Fibroblast of pulmonary artery (primary cell): Measurements from ENCODE around the gene PANK1.
A peak's percentile ranks its signal among the peaks of the same experiment; 100 is the strongest.

Experiments used
- DNase-seq: peaks from one replicate; pipeline ENCODE4 v3.0.0-alpha.2; 2010; ENCODE audit warnings: low read depth
- H3K4me3 ChIP-seq: replicated peaks from 2 replicates; pipeline ENCODE4 v1.5.1; 2011; ENCODE audit warnings: low read depth, mild to moderate bottlenecking, control low read depth, low read length, moderate library complexity
- TF ChIP-seq, protein P1 (sequence below): IDR thresholded peaks from 2 replicates; pipeline ENCODE4 v1.5.1; 2011; ENCODE audit warnings: mild to moderate bottlenecking, control low read depth, low read length, inconsistent platforms; ENCODE audit errors: missing control alignments

The PANK1 gene

DNA sequence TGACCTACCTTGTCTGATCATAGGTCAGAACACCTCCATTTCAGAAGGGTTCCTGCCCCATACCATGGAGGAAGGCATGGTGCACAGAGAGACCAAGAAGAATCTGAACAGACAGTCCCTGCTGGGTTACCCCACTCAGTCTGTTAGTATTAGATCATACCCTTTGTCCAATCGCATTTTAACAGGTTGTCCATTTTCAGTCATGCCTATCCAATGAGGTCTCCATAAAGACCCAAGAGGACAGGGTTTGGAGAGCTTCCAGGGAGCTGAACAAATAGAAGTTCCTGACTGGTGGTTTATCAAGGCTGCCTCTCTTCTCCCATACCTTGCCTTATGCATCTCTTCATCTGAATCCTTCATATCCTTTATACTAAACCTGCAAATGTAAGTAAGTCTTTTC, 88.4 kb downstream of the PANK1 start:
- TF ChIP-seq, protein P1, sequence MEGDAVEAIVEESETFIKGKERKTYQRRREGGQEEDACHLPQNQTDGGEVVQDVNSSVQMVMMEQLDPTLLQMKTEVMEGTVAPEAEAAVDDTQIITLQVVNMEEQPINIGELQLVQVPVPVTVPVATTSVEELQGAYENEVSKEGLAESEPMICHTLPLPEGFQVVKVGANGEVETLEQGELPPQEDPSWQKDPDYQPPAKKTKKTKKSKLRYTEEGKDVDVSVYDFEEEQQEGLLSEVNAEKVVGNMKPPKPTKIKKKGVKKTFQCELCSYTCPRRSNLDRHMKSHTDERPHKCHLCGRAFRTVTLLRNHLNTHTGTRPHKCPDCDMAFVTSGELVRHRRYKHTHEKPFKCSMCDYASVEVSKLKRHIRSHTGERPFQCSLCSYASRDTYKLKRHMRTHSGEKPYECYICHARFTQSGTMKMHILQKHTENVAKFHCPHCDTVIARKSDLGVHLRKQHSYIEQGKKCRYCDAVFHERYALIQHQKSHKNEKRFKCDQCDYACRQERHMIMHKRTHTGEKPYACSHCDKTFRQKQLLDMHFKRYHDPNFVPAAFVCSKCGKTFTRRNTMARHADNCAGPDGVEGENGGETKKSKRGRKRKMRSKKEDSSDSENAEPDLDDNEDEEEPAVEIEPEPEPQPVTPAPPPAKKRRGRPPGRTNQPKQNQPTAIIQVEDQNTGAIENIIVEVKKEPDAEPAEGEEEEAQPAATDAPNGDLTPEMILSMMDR: no peak
- peak; percentile 37 for DNase-seq
- no peak overlapping the region for H3K4me3 ChIP-seq

DNA sequence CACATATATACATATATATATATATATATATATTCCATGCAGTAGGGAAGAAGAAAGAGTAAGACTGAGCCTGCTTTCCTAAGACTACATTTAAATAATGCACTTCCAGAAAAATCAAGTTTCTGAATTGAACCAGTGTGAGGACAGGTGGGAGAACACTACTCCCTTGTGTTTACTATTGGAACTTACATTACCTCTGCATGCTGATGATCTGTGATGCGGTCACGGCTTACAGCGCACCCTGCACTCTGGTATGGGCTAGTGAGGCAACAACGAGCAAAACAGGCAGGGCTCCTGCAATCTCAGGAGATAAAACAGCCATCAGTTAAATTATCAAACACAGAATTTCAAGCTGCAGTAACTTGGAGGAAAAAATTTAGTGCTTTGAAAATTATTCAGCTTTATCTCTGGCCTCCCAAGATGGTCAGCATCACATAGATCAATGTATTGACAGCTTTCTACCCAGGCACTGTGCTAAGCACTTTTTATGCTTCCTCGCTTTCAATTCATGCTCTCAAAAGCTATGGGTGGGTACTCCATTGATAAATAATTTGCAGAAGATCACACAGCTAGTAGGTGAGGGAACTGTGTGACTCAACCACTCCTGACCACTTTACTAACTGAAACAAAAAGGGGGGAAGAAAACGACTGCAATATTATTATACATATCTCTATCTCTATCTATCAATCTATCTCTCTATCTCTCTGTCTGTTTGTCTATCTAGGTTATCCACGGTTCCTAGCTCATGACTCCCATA, 89.2 kb downstream of the PANK1 start:
- no peak overlapping the region for H3K4me3 ChIP-seq
- TF ChIP-seq, protein P1: peak; percentile 27
- DNase-seq: peak; percentile 47

DNA sequence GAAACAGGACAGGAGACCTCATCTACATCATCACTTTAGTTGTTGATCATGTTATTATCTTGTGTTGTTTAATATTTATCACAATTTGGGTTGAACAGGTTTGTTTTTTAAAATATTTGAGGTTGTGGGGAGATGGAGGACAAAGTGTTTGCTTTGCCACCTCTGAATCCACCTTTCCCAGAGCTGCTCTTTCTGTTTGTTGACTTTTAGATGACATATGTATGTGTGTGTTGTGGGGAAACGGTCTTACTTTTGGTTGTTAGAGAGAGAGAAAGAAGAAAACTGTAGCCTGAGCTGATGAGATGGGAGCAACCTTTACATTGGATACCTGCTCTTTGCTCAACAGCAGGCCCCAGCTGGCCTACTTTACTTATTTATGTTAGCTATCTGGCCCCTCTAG, 90.6 kb downstream of the PANK1 start:
- H3K4me3 ChIP-seq: no peak overlapping the region
- no peak for DNase-seq
- TF ChIP-seq, protein P1: no peak

GRCh38 chr10:89553064-89553734, 91.8 kb downstream of the PANK1 start:
- peak; percentile 95 for DNase-seq
- TF ChIP-seq, protein P1: no peak
- no peak overlapping the region for H3K4me3 ChIP-seq

DNA sequence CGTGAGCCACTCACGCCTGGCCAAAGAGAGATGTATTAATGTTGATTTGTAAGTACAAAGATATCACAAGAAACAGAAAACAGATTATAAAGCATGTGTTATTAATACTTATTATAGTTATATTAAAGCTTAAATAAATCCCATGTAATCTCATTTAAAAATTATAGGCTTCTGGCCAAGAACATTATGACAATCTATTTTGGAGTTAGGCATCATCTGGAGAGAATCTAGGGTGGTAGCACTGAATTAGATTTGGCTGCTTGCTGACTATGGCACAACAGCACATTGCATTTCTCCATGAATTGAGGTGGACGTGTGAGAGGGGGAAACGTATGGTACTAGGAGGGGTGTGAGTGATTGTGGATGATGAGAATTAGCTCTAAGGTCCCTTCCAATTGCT, 92.8 kb downstream of the PANK1 start:
- DNase-seq: no peak
- TF ChIP-seq, protein P1: no peak
- H3K4me3 ChIP-seq: no peak overlapping the region

DNA sequence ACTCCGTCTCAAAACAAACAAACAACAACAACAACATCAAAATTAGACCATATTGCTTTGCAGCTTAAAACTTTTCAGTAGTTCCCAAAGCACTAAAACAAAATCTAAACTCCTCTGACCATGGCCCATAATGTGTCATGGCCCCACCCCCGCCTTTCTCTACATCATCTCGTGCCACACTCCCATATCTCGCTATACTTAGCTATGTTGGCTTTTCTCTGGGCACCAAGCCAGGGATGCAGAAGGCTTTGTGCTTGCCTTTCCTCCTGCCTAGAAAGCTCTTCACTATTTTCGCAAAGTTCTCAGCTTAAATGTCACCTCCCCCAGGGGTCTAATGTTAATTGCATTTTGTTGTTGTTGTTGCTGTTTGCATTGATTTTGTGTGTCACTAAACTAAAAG, 94.5 kb downstream of the PANK1 start:
- DNase-seq: peak; percentile 59
- TF ChIP-seq, protein P1: no peak
- H3K4me3 ChIP-seq: no peak overlapping the region

GRCh38 chr10:89549510-89549909, 95.5 kb downstream of the PANK1 start:
- DNase-seq: no peak
- TF ChIP-seq, protein P1: no peak
- no peak overlapping the region for H3K4me3 ChIP-seq
